Spleen (tissue), 11 donors: ENCODE results near the gene RIPOR2. TPM values are rescaled to one million over a fixed set of nuclear protein-coding genes. Genes with fewer than 3 reads are reported as not detected.
A peak's percentile ranks its signal among the peaks of the same experiment; 100 is the strongest.
"Not testable (repeated sequence)": the region's sequence is repeated elsewhere in the genome, so short reads cannot be mapped to it uniquely, and the experiment has no call there.

Source experiments
- DNase-seq: peaks from one replicate; pipeline ENCODE4 v3.0.0-alpha.2; 2020
- H3K27ac ChIP-seq, 8 donors: fragments of 200-600 bp; sonication (generic) in 7 of 8; 1 replicate in 4 of 8; 2 replicates in 4 of 8; pipeline versions ENCODE4 v1.5.0 to v1.8.0; 2016 to 2021; ENCODE audit warnings: inconsistent platforms in 4 of 8, mild to moderate bottlenecking in 4 of 8, moderate library complexity in 1 of 8
- H3K27me3 ChIP-seq, 7 donors: fragments of 200-600 bp; sonication (generic) in 6 of 7; replicated peaks in 1 of 7; 1 replicate in 4 of 7; 2 replicates in 3 of 7; pipeline versions ENCODE4 v1.5.0 to v1.8.0; 2016 to 2021; ENCODE audit warnings: inconsistent platforms in 3 of 7, mild to moderate bottlenecking in 1 of 7
- H3K36me3 ChIP-seq, 6 donors: fragments of 200-600 bp; sonication (generic) in 5 of 6; 1 replicate in 4 of 6; 2 replicates in 2 of 6; pipeline versions ENCODE4 v1.5.0 to v1.8.0; 2016 to 2021; ENCODE audit warnings: inconsistent platforms in 2 of 6
- H3K4me1 ChIP-seq, 6 donors: fragments of 200-600 bp; sonication (generic) in 5 of 6; 1 replicate in 3 of 6; 2 replicates in 3 of 6; pipeline versions ENCODE4 v1.5.0 to v1.8.0; 2016 to 2021; ENCODE audit warnings: inconsistent platforms in 3 of 6
- H3K4me3 ChIP-seq, 8 donors: fragments of 200-600 bp; sonication (generic) in 7 of 8; 1 replicate in 4 of 8; 2 replicates in 4 of 8; pipeline versions ENCODE4 v1.5.0 to v1.8.0; 2016 to 2021; ENCODE audit warnings: inconsistent platforms in 4 of 8, mild to moderate bottlenecking in 4 of 8, moderate library complexity in 2 of 8
- H3K9me3 ChIP-seq, 8 donors: fragments of 200-600 bp; sonication (generic) in 7 of 8; 1 replicate in 4 of 8; 2 replicates in 4 of 8; pipeline versions ENCODE4 v1.5.0 to v1.8.0; 2016 to 2021; ENCODE audit warnings: inconsistent platforms in 4 of 8
- POLR2A ChIP-seq, 3 donors: fragments of 450-650 bp; IDR thresholded peaks; one replicate each; pipeline ENCODE4 v1.5.1; 2017; ENCODE audit warnings: antibody characterized with exemption in 3 of 3, mild to moderate bottlenecking in 1 of 3
- POLR2AphosphoS5 ChIP-seq, 3 donors: sonication (generic); formaldehyde crosslinking; IDR thresholded peaks; one replicate each; pipeline ENCODE4 v1.5.1; 2017; ENCODE audit warnings: antibody characterized with exemption in 3 of 3
- WGBS, 5 donors: extraction: QIAGEN DNeasy Blood & Tissue Kit in 3 of 5; methylation state at CpG; one replicate each; pipeline versions ENCODE4 v1.1.5 to v1.1.7; 2013 to 2018; 5-methylcytosine and 5-hydroxymethylcytosine counted together
- intact Hi-C: fragments of 100-400 bp; cut with DNase I; formaldehyde crosslinking; loops from one replicate; pipeline ENCODE4 v1.15.0; 2023; ENCODE audit warnings: low total_unique reads
- polyA plus RNA-seq, 3 donors: library from polyadenylated mRNA; stranded (reverse); fragments of 200-250 nt; gene quantifications; one replicate each; pipeline ENCODE4 v1.2.1, GENCODE V29; 2013
- total RNA-seq, 7 donors: library from RNA; depleted of rRNA in 3 of 7; stranded (reverse); fragments of >200 nt in 3 of 7; fragmentation: NEBNext Ultra II Directional in 4 of 7; extraction: Animal tissue kit (Norgen Biotek cat#: 25700) in 4 of 7; gene quantifications; one replicate each; pipeline versions ENCODE4 v1.1.0 to v1.2.1, GENCODE V29; 2016 to 2021
- TF ChIP-seq, protein P1 (sequence below), 11 experiments: fragments of 200-600 bp in 7 of 11; fragments of 450-650 bp in 4 of 11; sonication (generic) in 4 of 11; IDR thresholded peaks in 8 of 11; conservative IDR thresholded peaks in 3 of 11; 1 replicate in 7 of 11; 2 replicates in 4 of 11; pipeline versions ENCODE4 v1.4.0 to v1.8.0; 2016 to 2021; ENCODE audit warnings: antibody characterized with exemption in 11 of 11, inconsistent platforms in 4 of 11, mild to moderate bottlenecking in 1 of 11
- donor health status: healthy with polysubstance abuse.
- donor health status: DM: no; HTN: no; CAD: no; lungs with moderate emphysema.
- donor health status: DM: no; HTN: no; CAD: no.
- donor health status: Bipolar disorder and iron deficiency.
- donor health status: healthy.
- donor health status: DM: no; HTN: no; CAD: no.
- donor health status: DM: yes; HTN: yes; CAD: no.

RIPOR2 gene
- total and polyA plus RNA-seq, 10 donors: 40.6 to 247 (median 147) TPM

- intact Hi-C loops: no loop called here
- TF ChIP-seq POLR2AphosphoS5 (IDR thresholded peaks at IDR 0.05) (no peak), POLR2A (IDR thresholded peaks at IDR 0.05) (no peak)
- TF ChIP-seq, protein P1, sequence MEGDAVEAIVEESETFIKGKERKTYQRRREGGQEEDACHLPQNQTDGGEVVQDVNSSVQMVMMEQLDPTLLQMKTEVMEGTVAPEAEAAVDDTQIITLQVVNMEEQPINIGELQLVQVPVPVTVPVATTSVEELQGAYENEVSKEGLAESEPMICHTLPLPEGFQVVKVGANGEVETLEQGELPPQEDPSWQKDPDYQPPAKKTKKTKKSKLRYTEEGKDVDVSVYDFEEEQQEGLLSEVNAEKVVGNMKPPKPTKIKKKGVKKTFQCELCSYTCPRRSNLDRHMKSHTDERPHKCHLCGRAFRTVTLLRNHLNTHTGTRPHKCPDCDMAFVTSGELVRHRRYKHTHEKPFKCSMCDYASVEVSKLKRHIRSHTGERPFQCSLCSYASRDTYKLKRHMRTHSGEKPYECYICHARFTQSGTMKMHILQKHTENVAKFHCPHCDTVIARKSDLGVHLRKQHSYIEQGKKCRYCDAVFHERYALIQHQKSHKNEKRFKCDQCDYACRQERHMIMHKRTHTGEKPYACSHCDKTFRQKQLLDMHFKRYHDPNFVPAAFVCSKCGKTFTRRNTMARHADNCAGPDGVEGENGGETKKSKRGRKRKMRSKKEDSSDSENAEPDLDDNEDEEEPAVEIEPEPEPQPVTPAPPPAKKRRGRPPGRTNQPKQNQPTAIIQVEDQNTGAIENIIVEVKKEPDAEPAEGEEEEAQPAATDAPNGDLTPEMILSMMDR (IDR thresholded peaks at IDR 0.05 in 8 of 11, conservative IDR thresholded peaks at IDR 0.05 in 3 of 11): no peak
- Histone ChIP-seq H3K4me1 (peaks cover 2 to 77% (median 41%) of the 10 kb centered on the region in 6 donors), H3K9me3 (peaks cover 0 to 18% (median 9%) of the 10 kb centered on the region in 8 donors), H3K27ac (no peak overlapping the region), H3K4me3 (no peak overlapping the region), H3K27me3 (no peaks in the 10 kb centered on the region), H3K36me3 (peaks cover 0 to 93% (median 0%) of the 10 kb centered on the region in 6 donors)
- WGBS, 5 donors: 81 to 96% (median 89%) methylated on average over 3 of the region's 3 CpGs
- no peak for DNase-seq
Observed at GRCh38 chr6:24881376-24881775, 54.4 kb downstream of the RIPOR2 start.

GRCh38 chr6:24880451-24880850 lies 55.3 kb downstream of the RIPOR2 start:
- no peak for DNase-seq
- peaks cover 0 to 18% (median 9%) of the 10 kb centered on the region in 8 donors for H3K9me3 ChIP-seq
- H3K4me3 ChIP-seq: no peak overlapping the region
- intact Hi-C loops: no loop called here
- H3K27ac ChIP-seq: no peak overlapping the region
- peaks cover 2 to 76% (median 35%) of the 10 kb centered on the region in 6 donors for H3K4me1 ChIP-seq
- no peaks in the 10 kb centered on the region for H3K27me3 ChIP-seq
- TF ChIP-seq POLR2AphosphoS5 (IDR thresholded peaks at IDR 0.05): no peak
- TF ChIP-seq, protein P1 (IDR thresholded peaks at IDR 0.05 in 8 of 11, conservative IDR thresholded peaks at IDR 0.05 in 3 of 11): no peak
- H3K36me3 ChIP-seq: peaks cover 0 to 99% (median 4%) of the 10 kb centered on the region in 6 donors

DNA sequence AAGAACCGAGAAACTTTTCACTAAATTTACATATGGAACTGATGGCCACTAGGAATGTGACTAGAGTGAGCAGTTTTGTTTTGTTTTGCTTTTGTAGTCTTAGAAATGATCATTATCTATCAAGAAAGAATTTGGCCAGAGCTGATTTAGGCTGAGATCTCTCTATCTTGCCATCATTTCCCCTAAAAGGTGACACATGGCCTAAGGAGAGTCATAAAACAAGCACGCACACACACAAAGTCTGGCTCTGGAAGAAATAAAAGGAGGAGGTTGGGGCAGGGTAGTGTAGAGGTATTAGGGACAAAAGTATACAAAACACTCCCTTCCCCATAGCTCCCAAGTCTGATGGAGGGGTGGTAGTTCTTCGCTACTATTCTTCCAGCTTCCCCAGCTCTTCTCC lies 56.4 kb downstream of the RIPOR2 start:
- Histone ChIP-seq H3K9me3 (peaks cover 0 to 18% (median 9%) of the 10 kb centered on the region in 8 donors), H3K4me1 (peaks cover 0 to 71% (median 32%) of the 10 kb centered on the region in 6 donors), H3K36me3 (peaks cover 0 to 100% (median 14%) of the 10 kb centered on the region in 6 donors), H3K4me3 (no peak overlapping the region), H3K27ac (peak overlapping the region in 1 of 8 donors; percentile 21), H3K27me3 (no peaks in the 10 kb centered on the region)
- DNase-seq: no peak
- intact Hi-C loops: no loop called here
- TF ChIP-seq POLR2AphosphoS5 (IDR thresholded peaks at IDR 0.05): no peak
- TF ChIP-seq, protein P1 (IDR thresholded peaks at IDR 0.05 in 8 of 11, conservative IDR thresholded peaks at IDR 0.05 in 3 of 11): no peak
- TF ChIP-seq POLR2A (IDR thresholded peaks at IDR 0.05): no peak
- 88 to 96% (median 94%) methylated on average over 3 of the region's 3 CpGs for WGBS, 5 donors

DNA sequence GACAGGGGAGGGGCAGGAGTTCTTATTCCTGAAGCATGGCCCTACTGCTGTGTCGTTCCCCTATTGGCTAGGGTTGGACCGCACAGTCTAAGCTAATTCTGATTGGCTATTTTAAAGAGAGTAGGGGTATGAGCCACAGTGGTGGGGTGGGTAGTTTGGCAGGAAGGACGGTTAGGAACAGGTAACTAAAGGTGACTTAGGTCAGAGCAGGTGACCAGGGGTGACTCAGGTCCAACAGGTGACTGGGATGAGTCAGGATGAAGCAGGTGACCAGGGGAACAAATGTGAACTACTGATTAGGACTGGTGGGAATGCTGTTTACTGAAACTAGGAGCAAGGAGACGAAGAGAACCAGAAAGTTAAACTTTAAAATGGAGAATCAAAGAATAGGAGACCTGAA lies 58.0 kb downstream of the RIPOR2 start:
- peaks cover 0 to 55% (median 17%) of the 10 kb centered on the region in 6 donors for H3K4me1 ChIP-seq
- H3K4me3 ChIP-seq, H3K27ac ChIP-seq, DNase-seq, H3K27me3 ChIP-seq, intact Hi-C loops: not testable (repeated sequence)
- WGBS, 5 donors: 90 to 98% (median 95%) methylated on average over 4 of the region's 4 CpGs
- H3K9me3 ChIP-seq: peaks cover 0 to 18% (median 9%) of the 10 kb centered on the region in 8 donors
- peaks cover 0 to 100% (median 30%) of the 10 kb centered on the region in 6 donors for H3K36me3 ChIP-seq
